Fibroblast of the conjunctiva (primary cell): ENCODE measurements around the gene SLC7A14.

Experiments
- DNase-seq: peaks from one replicate; pipeline ENCODE4 v3.0.0-alpha.2; 2010; ENCODE audit warnings: low read depth

The SLC7A14 gene

GRCh38 chr3:170497207-170498095 is 88.4 kb downstream of the SLC7A14 start:
- DNase-seq: no peak

GRCh38 chr3:170496868-170497140 is 89.1 kb downstream of the SLC7A14 start:
- DNase-seq: no peak

DNA sequence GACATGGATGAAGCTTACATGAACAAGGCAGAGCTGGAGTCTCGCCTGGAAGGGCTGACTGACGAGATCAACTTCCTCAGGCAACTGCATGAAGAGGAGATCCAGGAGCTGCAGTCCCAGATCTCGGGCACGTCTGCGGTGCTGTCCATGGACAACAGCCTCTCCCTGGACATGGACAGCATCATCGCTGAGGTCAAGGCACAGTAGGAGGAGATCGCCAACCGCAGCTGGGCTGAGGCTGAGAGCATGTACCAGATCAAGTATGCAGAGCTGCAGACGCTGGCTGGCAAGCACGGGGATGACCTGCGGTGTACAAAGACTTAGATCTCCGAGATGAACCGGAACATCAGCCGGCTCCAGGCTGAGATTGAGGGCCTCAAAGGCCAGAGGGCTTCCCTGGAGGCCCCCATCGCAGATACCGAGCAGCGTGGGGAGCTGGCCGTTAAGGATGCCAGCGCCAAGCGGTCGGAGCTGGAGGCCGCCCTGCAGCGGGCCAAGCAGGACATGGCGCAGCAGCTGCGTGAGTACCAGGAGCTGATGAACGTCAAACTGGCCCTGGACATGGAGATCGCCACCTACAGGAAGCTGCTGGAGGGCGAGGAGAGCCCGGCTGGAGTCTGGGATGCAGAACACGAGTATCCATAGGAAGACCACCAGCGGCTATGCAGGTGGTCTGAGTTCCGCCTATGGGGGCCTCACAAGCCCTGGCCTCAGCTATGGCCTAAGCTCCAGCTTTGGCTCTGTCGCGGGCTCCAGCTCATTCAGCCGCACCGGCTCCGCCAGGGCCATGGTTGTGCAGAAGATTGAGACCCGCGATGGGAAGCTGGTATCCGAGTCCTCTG is 89.6 kb downstream of the SLC7A14 start:
- no peak for DNase-seq

- no peak for DNase-seq
Observed at GRCh38 chr3:170494766-170495165, 91.1 kb downstream of the SLC7A14 start.

DNA sequence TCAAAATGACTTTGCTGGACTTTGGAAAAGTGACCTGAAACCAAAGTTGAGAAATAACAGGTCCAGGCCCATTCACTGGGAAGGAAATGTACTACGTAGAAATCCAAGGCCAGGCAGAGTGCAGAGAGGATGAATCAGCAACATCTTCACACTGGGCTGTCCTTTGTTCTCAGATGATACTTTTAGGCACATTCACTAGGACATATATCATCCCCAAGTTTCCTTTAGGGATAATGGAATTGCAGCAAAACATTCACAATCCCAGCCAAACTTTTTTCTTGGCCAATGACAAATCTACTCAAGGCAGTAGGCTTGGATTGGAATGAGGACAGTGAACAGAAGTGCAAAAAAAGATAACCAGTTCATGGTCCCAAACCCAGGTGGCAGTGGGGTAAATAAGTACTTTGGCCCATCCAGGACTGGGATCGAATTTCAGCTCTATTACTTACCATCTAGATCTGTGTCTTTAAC is 92.1 kb downstream of the SLC7A14 start:
- no peak for DNase-seq

DNA sequence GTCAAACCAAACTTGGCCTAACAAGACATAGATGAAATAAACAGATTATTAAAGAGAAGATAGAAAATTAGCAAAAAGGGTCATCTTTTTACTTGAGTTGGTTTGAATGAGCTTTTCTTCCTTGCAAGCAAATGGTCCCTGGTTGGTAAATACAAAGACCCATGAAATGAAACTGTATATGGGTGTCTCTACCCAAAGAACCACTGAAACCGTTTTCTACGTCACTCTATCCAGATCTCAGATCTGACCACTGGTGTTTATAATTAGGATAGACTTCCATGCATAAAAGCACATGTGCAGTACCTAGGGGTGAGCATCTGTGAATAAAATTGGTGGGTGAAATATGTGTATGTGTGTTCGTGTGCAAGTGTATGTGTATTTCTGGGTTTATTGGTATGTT is 94.0 kb downstream of the SLC7A14 start:
- DNase-seq: no peak

GRCh38 chr3:170490828-170491560 is 94.9 kb downstream of the SLC7A14 start:
- DNase-seq: no peak

GRCh38 chr3:170488802-170489201 is 97.1 kb downstream of the SLC7A14 start:
- DNase-seq: peak; percentile 87

GRCh38 chr3:170487031-170487430 is 98.8 kb downstream of the SLC7A14 start:
- DNase-seq: no peak

- DNase-seq: no peak
Observed at GRCh38 chr3:170486398-170486797, 99.5 kb downstream of the SLC7A14 start.

DNA sequence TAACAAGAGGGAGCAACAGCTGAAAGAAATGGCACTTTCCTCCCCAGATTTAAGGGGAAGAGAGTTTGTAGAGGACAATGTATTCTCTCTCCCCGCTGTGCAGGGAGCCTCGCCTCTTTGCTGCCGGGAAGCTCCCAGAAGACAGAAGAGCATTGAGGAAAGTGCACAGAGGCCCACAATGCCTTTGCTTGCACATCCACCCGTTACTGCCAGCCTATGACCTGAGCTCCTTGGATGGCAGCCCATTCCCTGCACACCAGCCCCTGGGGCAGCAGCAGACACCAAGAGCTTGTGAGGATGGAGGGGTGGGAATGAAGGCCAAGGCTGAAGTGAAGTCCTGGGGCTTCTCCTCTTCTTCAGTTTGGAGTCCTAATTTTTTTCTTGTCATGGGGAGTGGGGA is 100.2 kb downstream of the SLC7A14 start:
- no peak for DNase-seq

GRCh38 chr3:170485294-170485693 is 100.6 kb downstream of the SLC7A14 start:
- no peak for DNase-seq

- DNase-seq: no peak
Observed at GRCh38 chr3:170484869-170485268, 101.0 kb downstream of the SLC7A14 start.

- no peak for DNase-seq
Observed at GRCh38 chr3:170483485-170484262, 102.2 kb downstream of the SLC7A14 start.

DNA sequence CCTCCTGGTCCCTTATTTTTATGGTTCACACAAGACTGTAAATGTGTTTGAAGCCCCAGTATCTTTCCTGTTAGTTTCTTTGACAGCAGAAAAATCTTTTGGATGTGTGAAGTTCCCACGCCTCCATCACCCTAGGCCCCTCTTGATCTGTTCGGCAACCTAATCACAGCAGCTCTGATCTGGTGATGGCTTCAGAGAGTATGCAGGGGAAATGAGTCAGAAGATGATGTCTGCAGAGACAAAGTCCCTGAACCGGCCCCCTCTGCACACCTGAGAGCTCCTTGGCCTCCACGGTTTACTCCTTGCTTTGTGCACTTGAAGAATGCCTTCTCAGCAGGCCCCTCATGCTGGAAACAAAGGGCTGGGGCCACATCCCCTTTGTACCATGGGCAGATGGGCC is 103.7 kb downstream of the SLC7A14 start:
- no peak for DNase-seq

- DNase-seq: no peak
Observed at GRCh38 chr3:170480111-170480510, 105.8 kb downstream of the SLC7A14 start.

- no peak for DNase-seq
Observed at GRCh38 chr3:170477395-170477794, 108.5 kb downstream of the SLC7A14 start.

GRCh38 chr3:170476291-170476690 is 109.6 kb downstream of the SLC7A14 start:
- DNase-seq: no peak

- no peak for DNase-seq
Observed at GRCh38 chr3:170475092-170475685, 110.7 kb downstream of the SLC7A14 start.

- no peak for DNase-seq
Observed at GRCh38 chr3:170473358-170473757, 112.5 kb downstream of the SLC7A14 start.

- no peak for DNase-seq
Observed at GRCh38 chr3:170471149-170471548, 114.7 kb downstream of the SLC7A14 start.
